Fibroblast of the aortic adventitia (primary cell): ENCODE data around the gene TCEA2. TPM values are rescaled to one million over a fixed set of nuclear protein-coding genes. Genes with fewer than 3 reads are reported as not detected.

Source experiments
- DNase-seq: peaks from one replicate; pipeline ENCODE4 v3.0.0-alpha.2; 2010; ENCODE audit warnings: low read depth
- H3K4me3 ChIP-seq: 2 replicates; pipeline ENCODE4 v1.5.1; 2011; ENCODE audit warnings: low read depth, mild to moderate bottlenecking, control low read depth, low read length, moderate library complexity
- total RNA-seq: library from RNA; depleted of rRNA; stranded (reverse); fragments of >200 nt; gene quantifications from 2 replicates; pipeline ENCODE4 v1.2.3, GENCODE V29; 2012; ENCODE audit warnings: low replicate concordance
- TF ChIP-seq, protein P1 (sequence below): IDR thresholded peaks from 2 replicates; pipeline ENCODE4 v1.5.1; 2011; ENCODE audit warnings: mild to moderate bottlenecking, low read length, control low read depth, inconsistent platforms; ENCODE audit not compliant: insufficient read depth

TCEA2 gene
- total RNA-seq, 1 donor: 23.5 TPM

GRCh38 chr20:64030371-64031134 lies 32.4 kb upstream of the TCEA2 start:
- no peak overlapping the region for H3K4me3 ChIP-seq
- TF ChIP-seq, protein P1, sequence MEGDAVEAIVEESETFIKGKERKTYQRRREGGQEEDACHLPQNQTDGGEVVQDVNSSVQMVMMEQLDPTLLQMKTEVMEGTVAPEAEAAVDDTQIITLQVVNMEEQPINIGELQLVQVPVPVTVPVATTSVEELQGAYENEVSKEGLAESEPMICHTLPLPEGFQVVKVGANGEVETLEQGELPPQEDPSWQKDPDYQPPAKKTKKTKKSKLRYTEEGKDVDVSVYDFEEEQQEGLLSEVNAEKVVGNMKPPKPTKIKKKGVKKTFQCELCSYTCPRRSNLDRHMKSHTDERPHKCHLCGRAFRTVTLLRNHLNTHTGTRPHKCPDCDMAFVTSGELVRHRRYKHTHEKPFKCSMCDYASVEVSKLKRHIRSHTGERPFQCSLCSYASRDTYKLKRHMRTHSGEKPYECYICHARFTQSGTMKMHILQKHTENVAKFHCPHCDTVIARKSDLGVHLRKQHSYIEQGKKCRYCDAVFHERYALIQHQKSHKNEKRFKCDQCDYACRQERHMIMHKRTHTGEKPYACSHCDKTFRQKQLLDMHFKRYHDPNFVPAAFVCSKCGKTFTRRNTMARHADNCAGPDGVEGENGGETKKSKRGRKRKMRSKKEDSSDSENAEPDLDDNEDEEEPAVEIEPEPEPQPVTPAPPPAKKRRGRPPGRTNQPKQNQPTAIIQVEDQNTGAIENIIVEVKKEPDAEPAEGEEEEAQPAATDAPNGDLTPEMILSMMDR: no peak
- DNase-seq: no peak

- no peak for DNase-seq
- no peak overlapping the region for H3K4me3 ChIP-seq
- TF ChIP-seq, protein P1: no peak
Observed at GRCh38 chr20:64031822-64032314, 31.1 kb upstream of the TCEA2 start.

- no peak for DNase-seq
- TF ChIP-seq, protein P1: no peak
- no peak overlapping the region for H3K4me3 ChIP-seq
Observed at GRCh38 chr20:64032706-64033624, 30.0 kb upstream of the TCEA2 start.

DNA sequence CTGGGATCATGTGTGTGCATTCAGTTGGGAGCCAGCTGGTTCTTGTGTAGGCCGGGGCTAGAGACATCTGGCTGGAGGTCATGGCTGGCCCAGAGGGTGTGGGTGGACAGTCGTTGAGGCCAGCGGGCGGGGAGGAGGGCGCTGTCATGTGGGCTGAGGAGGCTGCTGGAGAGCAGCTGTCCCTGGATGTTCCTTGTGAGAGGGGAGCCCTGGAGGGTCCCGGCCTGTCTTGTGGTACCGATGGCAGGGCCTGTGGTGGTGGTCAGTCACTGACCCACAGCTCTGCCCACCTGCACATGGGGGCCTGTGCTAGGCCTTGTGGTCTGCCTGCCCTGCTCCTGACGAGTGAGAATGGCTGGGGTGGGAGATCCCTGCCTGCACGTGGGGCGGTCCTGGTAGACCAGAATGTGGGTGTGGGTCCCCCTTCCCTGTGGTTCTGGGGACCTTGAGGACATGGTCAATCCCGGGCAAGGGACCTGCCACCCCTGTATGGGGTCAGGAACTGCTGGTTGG lies 29.0 kb upstream of the TCEA2 start:
- TF ChIP-seq, protein P1: no peak
- no peak for DNase-seq
- H3K4me3 ChIP-seq: no peak overlapping the region

DNA sequence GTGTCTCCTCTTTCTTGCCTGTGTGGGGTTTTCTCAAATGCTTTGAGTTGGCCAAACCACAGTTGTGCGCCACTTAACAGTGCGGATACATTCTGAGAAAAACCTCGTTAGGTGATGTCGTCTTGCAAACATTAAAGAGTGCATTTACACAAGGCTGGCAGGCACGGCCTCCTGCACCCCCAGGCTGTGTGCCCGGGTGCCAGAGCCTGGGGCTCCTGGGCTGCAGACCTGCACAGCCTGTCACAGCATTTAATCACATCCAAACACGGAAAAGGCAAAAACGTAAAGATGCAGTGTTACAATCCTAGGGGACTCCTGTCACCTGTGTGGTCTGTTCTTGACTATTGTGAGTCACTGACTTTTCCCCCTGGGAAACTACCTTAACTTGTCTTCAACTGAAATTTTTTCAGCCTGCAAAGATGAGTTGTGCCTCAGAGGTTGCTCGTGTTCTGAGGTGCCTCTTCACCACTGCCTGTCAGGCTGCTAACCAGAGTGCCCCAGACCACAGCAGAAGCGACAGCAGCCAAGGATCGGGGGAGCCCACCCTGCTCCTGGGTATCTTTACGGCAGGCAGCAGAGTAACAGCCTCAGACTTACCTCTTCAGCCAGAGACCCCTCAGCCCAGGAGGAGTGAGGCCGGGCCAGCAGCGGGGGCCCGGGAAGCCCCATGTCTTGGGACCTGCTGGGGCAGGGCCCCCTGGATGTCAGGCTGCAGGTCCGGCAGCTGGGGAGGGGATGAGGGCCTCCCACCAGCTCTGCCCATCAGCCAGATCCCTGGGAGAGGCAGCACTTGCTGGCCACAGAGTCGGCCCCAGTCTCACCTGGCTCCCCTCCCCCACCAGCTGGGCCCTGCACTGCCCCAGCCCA lies 27.7 kb upstream of the TCEA2 start:
- DNase-seq: no peak
- TF ChIP-seq, protein P1: no peak

GRCh38 chr20:64035933-64036345 lies 27.1 kb upstream of the TCEA2 start, which contains the start of gene C20orf204:
Gene C20orf204 (plus strand): TSS chr20:64036182. CDS start chr20:64036324, 142 bp downstream.
- H3K4me3 ChIP-seq: no peak within 1 kb of the TSS
- TF ChIP-seq, protein P1: no peak
- no peak for DNase-seq

More for the DNA sequence above, 27.7 kb upstream of the TCEA2 start:
- H3K4me3 ChIP-seq: no peak overlapping the region
